ENCODE measurements around the gene PIK3R5.

DNA sequence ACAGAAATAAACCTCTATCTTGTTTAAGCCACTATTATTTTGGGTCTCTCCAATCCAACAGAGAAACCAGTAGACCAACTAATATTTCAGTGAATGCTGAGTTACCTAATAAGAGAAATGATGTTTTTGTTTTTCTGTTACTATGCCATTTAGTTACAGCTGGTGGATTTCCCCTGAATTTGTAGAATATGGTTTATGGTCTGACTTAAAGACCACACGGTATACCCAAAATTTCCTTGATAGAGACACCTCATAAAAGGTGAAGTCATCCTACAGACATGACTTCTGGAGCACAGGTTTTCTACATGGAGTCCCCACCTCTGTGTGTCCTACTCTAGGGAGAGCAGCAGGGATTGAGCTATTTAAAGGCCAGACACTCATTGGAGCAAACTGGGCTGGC, 13.3 kb downstream of the PIK3R5 start:
- TF ChIP-seq CBX3 (IDR thresholded peaks at IDR 0.05; ENCODE audit: low read depth) (no peak), SRF (IDR thresholded peaks at IDR 0.05; ENCODE audit: low read depth) (no peak), RAD21 (IDR thresholded peaks at IDR 0.05; ENCODE audit: low read depth) (no peak), TCF7L2 (IDR thresholded peaks at IDR 0.05; ENCODE audit: borderline replicate concordance, extremely low read depth, insufficient read depth, insufficient read length) (no peak), FOSL1 (IDR thresholded peaks at IDR 0.05; ENCODE audit: low read depth) (no peak), EZH2 (IDR thresholded peaks at IDR 0.05) (no peak), POLR2A (IDR thresholded peaks at IDR 0.05; ENCODE audit: borderline replicate concordance, extremely low read depth, insufficient read depth, insufficient read length) (no peak)
- TF ChIP-seq, protein P1, sequence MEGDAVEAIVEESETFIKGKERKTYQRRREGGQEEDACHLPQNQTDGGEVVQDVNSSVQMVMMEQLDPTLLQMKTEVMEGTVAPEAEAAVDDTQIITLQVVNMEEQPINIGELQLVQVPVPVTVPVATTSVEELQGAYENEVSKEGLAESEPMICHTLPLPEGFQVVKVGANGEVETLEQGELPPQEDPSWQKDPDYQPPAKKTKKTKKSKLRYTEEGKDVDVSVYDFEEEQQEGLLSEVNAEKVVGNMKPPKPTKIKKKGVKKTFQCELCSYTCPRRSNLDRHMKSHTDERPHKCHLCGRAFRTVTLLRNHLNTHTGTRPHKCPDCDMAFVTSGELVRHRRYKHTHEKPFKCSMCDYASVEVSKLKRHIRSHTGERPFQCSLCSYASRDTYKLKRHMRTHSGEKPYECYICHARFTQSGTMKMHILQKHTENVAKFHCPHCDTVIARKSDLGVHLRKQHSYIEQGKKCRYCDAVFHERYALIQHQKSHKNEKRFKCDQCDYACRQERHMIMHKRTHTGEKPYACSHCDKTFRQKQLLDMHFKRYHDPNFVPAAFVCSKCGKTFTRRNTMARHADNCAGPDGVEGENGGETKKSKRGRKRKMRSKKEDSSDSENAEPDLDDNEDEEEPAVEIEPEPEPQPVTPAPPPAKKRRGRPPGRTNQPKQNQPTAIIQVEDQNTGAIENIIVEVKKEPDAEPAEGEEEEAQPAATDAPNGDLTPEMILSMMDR (IDR thresholded peaks at IDR 0.05 in 2 of 3, conservative IDR thresholded peaks at IDR 0.05 in 1 of 3; ENCODE audit: borderline replicate concordance in 1 of 3, insufficient read depth in 1 of 3, low read depth in 2 of 3, low read length in 2 of 3), result no peak
- TF ChIP-seq, protein P2, sequence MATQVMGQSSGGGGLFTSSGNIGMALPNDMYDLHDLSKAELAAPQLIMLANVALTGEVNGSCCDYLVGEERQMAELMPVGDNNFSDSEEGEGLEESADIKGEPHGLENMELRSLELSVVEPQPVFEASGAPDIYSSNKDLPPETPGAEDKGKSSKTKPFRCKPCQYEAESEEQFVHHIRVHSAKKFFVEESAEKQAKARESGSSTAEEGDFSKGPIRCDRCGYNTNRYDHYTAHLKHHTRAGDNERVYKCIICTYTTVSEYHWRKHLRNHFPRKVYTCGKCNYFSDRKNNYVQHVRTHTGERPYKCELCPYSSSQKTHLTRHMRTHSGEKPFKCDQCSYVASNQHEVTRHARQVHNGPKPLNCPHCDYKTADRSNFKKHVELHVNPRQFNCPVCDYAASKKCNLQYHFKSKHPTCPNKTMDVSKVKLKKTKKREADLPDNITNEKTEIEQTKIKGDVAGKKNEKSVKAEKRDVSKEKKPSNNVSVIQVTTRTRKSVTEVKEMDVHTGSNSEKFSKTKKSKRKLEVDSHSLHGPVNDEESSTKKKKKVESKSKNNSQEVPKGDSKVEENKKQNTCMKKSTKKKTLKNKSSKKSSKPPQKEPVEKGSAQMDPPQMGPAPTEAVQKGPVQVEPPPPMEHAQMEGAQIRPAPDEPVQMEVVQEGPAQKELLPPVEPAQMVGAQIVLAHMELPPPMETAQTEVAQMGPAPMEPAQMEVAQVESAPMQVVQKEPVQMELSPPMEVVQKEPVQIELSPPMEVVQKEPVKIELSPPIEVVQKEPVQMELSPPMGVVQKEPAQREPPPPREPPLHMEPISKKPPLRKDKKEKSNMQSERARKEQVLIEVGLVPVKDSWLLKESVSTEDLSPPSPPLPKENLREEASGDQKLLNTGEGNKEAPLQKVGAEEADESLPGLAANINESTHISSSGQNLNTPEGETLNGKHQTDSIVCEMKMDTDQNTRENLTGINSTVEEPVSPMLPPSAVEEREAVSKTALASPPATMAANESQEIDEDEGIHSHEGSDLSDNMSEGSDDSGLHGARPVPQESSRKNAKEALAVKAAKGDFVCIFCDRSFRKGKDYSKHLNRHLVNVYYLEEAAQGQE (IDR thresholded peaks at IDR 0.05; ENCODE audit: low read depth), result no peak

Measured in HCT116 (cell line).